Measurements from ENCODE around the gene NRXN3. TPM values are rescaled to one million over a fixed set of nuclear protein-coding genes. Genes with fewer than 3 reads are reported as not detected.

NRXN3 gene
- total and polyA plus RNA-seq, 4 donors = 1.4 to 8.3 (median 4.4) TPM

GRCh38 chr14:78508023-78508422, 337.9 kb downstream of the NRXN3 start:
- Histone ChIP-seq H3K4me1 (ENCODE audit: control insufficient read depth in 5 of 5, insufficient read depth in 5 of 5, low read length in 5 of 5) (no peaks in the 10 kb centered on the region), H3K27me3 (ENCODE audit: control insufficient read depth in 3 of 3, insufficient read depth in 3 of 3, low read length in 2 of 3) (no peaks in the 10 kb centered on the region), H3K9me3 (ENCODE audit: control insufficient read depth in 4 of 4, insufficient read depth in 3 of 4, low read length in 3 of 4) (peaks cover 0 to 2% (median 0%) of the 10 kb centered on the region in 4 donors), H3K36me3 (ENCODE audit: control insufficient read depth in 4 of 4, insufficient read depth in 4 of 4, low read length in 4 of 4) (no peaks in the 10 kb centered on the region), H3K9ac (ENCODE audit: insufficient read depth in 1 of 2, low read length in 2 of 2) (no peak overlapping the region), H3K27ac (ENCODE audit: low read depth in 1 of 2, low read length in 1 of 2) (no peak overlapping the region), H3K4me3 (no peak overlapping the region)
- ATAC-seq (ENCODE audit: insufficient read depth, low FRiP score) (no peak), DNase-seq (no peak)
- whole genome bisulfite sequencing, 2 donors = 87 to 95% methylated on average over 4 of the region's 4 CpGs
- no peak for TF ChIP-seq CTCF (IDR thresholded peaks at IDR 0.05; ENCODE audit: control extremely low read depth, extremely low read depth)

GRCh38 chr14:78509516-78509915, 339.3 kb downstream of the NRXN3 start:
- Histone ChIP-seq H3K9ac (ENCODE audit: insufficient read depth in 1 of 2, low read length in 2 of 2) (no peak overlapping the region), H3K27me3 (ENCODE audit: control insufficient read depth in 3 of 3, insufficient read depth in 3 of 3, low read length in 2 of 3) (no peaks in the 10 kb centered on the region), H3K36me3 (ENCODE audit: control insufficient read depth in 4 of 4, insufficient read depth in 4 of 4, low read length in 4 of 4) (no peaks in the 10 kb centered on the region), H3K27ac (ENCODE audit: low read depth in 1 of 2, low read length in 1 of 2) (no peak overlapping the region), H3K4me1 (ENCODE audit: control insufficient read depth in 5 of 5, insufficient read depth in 5 of 5, low read length in 5 of 5) (no peaks in the 10 kb centered on the region), H3K9me3 (ENCODE audit: control insufficient read depth in 4 of 4, insufficient read depth in 3 of 4, low read length in 3 of 4) (no peaks in the 10 kb centered on the region), H3K4me3 (no peak overlapping the region)
- ATAC-seq (ENCODE audit: insufficient read depth, low FRiP score) (no peak), DNase-seq (no peak)
- no peak for TF ChIP-seq CTCF (IDR thresholded peaks at IDR 0.05; ENCODE audit: control extremely low read depth, extremely low read depth)
- WGBS, 2 donors = 45 to 91% methylated on average over 2 of the region's 2 CpGs

GRCh38 chr14:78512021-78512420, 341.8 kb downstream of the NRXN3 start:
- Histone ChIP-seq H3K27me3 (ENCODE audit: control insufficient read depth in 3 of 3, insufficient read depth in 3 of 3, low read length in 2 of 3) (no peaks in the 10 kb centered on the region), H3K9me3 (ENCODE audit: control insufficient read depth in 4 of 4, insufficient read depth in 3 of 4, low read length in 3 of 4) (no peaks in the 10 kb centered on the region), H3K27ac (ENCODE audit: low read depth in 1 of 2, low read length in 1 of 2) (no peak overlapping the region), H3K9ac (ENCODE audit: insufficient read depth in 1 of 2, low read length in 2 of 2) (no peak overlapping the region), H3K4me1 (ENCODE audit: control insufficient read depth in 5 of 5, insufficient read depth in 5 of 5, low read length in 5 of 5) (no peaks in the 10 kb centered on the region), H3K4me3 (no peak overlapping the region), H3K36me3 (ENCODE audit: control insufficient read depth in 4 of 4, insufficient read depth in 4 of 4, low read length in 4 of 4) (no peaks in the 10 kb centered on the region)
- no peak for TF ChIP-seq CTCF (IDR thresholded peaks at IDR 0.05; ENCODE audit: control extremely low read depth, extremely low read depth)
- ATAC-seq (ENCODE audit: insufficient read depth, low FRiP score) = no peak
- DNase-seq = no peak
- 89 to 90% methylated on average over 2 of the region's 2 CpGs for WGBS, 2 donors

GRCh38 chr14:78519863-78520262, 349.7 kb downstream of the NRXN3 start:
- Histone ChIP-seq H3K27ac (ENCODE audit: low read depth in 1 of 2, low read length in 1 of 2) (no peak overlapping the region), H3K4me3 (no peak overlapping the region), H3K36me3 (ENCODE audit: control insufficient read depth in 4 of 4, insufficient read depth in 4 of 4, low read length in 4 of 4) (no peaks in the 10 kb centered on the region), H3K9me3 (ENCODE audit: control insufficient read depth in 4 of 4, insufficient read depth in 3 of 4, low read length in 3 of 4) (no peaks in the 10 kb centered on the region), H3K4me1 (ENCODE audit: control insufficient read depth in 5 of 5, insufficient read depth in 5 of 5, low read length in 5 of 5) (no peaks in the 10 kb centered on the region), H3K9ac (ENCODE audit: insufficient read depth in 1 of 2, low read length in 2 of 2) (no peak overlapping the region), H3K27me3 (ENCODE audit: control insufficient read depth in 3 of 3, insufficient read depth in 3 of 3, low read length in 2 of 3) (no peaks in the 10 kb centered on the region)
- no peak for TF ChIP-seq CTCF (IDR thresholded peaks at IDR 0.05; ENCODE audit: control extremely low read depth, extremely low read depth)
- DNase-seq = peak; percentile 45 to 77 (median 45)
- no peak for ATAC-seq (ENCODE audit: insufficient read depth, low FRiP score)

All from lung (tissue), 12 donors.